ENCODE measurements around the gene GSTK1. TPM values are rescaled to one million over a fixed set of nuclear protein-coding genes. Genes with fewer than 3 reads are reported as not detected.

Gene GSTK1
- total and polyA plus RNA-seq, 10 of the 15 experiments (the other 5 are each of a cell fraction or from before 2014, with no cell fraction given), result 76.2 to 166 (median 127) TPM

DNA sequence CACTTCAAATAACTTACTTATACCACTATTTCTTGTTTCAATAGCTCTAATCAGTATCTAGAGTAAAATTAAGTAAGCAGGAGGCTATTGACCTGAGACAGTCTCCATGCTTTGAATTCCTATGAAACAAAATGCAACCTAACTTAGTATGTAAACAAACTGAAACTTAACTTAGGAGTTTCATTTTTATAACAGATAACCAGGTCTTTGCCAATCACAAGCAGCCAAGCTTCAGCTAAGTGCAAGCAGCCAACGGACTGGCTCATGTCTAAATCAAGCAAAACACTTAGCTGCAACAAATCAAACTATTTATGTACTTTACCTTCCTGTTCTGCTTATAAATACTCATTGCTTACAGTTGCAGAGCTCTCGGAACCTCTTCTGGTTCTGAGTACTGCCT, 4.4 kb upstream of the GSTK1 start (continued):
- TF ChIP-seq E2F4 (IDR thresholded peaks at IDR 0.05; ENCODE audit: low read depth, low read length) (no peak), MEF2B (IDR thresholded peaks at IDR 0.05; ENCODE audit: partially characterized antibody, poor library complexity, severe bottlenecking) (no peak), GATAD2B (conservative IDR thresholded peaks at IDR 0.05; ENCODE audit: low read depth) (no peak), SIX5 (IDR thresholded peaks at IDR 0.05; ENCODE audit: low read depth, low read length, severe bottlenecking) (no peak)

- DNase-seq (ENCODE audit: low read depth, low spot score), result no peak
- Histone ChIP-seq H3K4me2 (ENCODE audit: control insufficient read depth, insufficient read depth) (no peak overlapping the region), H3K4me1 (ENCODE audit: control insufficient read depth, insufficient read depth, low read length) (peaks cover 15% of the 10 kb centered on the region; the same call in 1 of the 2 replicates), H3K79me2 (ENCODE audit: control insufficient read depth, insufficient read depth, low read length) (peaks cover 15% of the 10 kb centered on the region), H3K4me3 (no peak overlapping the region), H3K9ac (ENCODE audit: control insufficient read depth, insufficient read depth, low read length) (no peak overlapping the region), H3K36me3 (ENCODE audit: control insufficient read depth in 2 of 2, insufficient read depth in 2 of 2, low read length in 1 of 2) (no peaks in the 10 kb centered on the region), H3K27ac (ENCODE audit: control insufficient read depth, insufficient read depth) (no peak overlapping the region), H2AFZ (ENCODE audit: control insufficient read depth, low read depth, low read length) (no peak overlapping the region), H3K27me3 (replicated peaks in 1 of 2; ENCODE audit: control insufficient read depth in 2 of 2, insufficient read depth in 2 of 2, low read length in 1 of 2) (no peaks in the 10 kb centered on the region), H4K20me1 (ENCODE audit: control insufficient read depth, insufficient read depth) (no peaks in the 10 kb centered on the region), H3K9me3 (replicated peaks; ENCODE audit: control insufficient read depth, insufficient read depth, low read length) (no peaks in the 10 kb centered on the region)
- in situ Hi-C loops (cut with MboI), result no loop called here
- RAD21 ChIA-PET (ENCODE audit: unreplicated experiment), result no interaction called here
- WGBS (ENCODE audit: insufficient coverage, insufficient replicate concordance, low lambda C conversion rate, missing lambda C conversion rate), result 47% methylated on average over 2 of the region's 2 CpGs
- CTCF ChIA-PET, result interaction anchor here (1.6 kb wide), 1 partner anchor 19 kb away, joined by 7 read pairs; no protein-coding TSS in a partner anchor
- BruUV-seq (replicated peaks), result no TSS peak
- POLR2A ChIA-PET, result no interaction called here
- no peak for ATAC-seq
- intact Hi-C loops (cut with micrococcal nuclease; ENCODE audit: unreplicated experiment), result no loop called here
- SMC1A ChIA-PET (ENCODE audit: uncharacterized antibody, unreplicated experiment), result interaction anchor here (1.2 to 1.3 kb wide), 2 partner anchors 10 to 19 kb away, joined by 3 to 6 read pairs; no protein-coding TSS in a partner anchor
- TF ChIP-seq ZBED1 (IDR thresholded peaks at IDR 0.05; ENCODE audit: borderline replicate concordance), result no peak
- TF ChIP-seq CHD1 (IDR thresholded peaks at IDR 0.05; ENCODE audit: low read depth, low read length), result no peak
- FAIRE-seq, result no peak
These were observed 3.5 kb upstream of the GSTK1 start for GRCh38 chr7:143259765-143260164.
